ENCODE measurements around the gene WASF1. TPM values are rescaled to one million over a fixed set of nuclear protein-coding genes. Genes with fewer than 3 reads are reported as not detected.

The WASF1 gene
- total and polyA plus RNA-seq, 2 experiments from 2014 or later, result 12.3 to 25.1 TPM

DNA sequence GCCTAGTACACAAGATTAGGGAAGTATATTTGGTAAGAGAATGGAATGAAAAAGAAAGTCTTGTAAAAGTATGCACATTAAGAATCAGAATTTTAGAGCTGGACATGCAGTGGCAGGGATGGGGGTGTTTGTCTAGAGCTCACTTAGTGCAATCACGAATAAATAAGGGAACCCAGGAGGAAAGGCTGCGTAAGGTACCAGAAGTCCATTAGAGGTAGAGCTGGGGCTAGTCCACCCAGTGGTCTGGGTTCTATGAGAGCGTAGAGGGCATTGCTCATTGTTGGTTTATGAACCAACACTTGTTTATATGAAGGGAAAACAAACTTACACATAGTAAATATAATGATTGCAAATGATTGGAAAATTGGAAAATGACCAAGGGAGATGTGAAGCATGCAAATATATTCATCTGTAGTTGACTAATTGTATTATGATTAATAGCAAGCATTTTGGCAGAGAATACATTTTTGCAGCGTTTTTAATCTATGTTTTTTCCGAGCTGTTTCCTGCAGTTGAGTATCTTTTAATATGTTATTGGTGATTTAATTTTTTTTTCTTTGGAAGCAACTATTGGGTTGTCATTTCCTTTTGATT, 3.9 kb upstream of the WASF1 start:
- DNase-seq, result no peak
- H2AFZ ChIP-seq, result no peak overlapping the region
- TF ChIP-seq EZH2 (IDR thresholded peaks at IDR 0.05; ENCODE audit: insufficient read depth, poor library complexity, severe bottlenecking) (no peak), EZH2phosphoT487 (IDR thresholded peaks at IDR 0.05; ENCODE audit: insufficient read depth, low read depth) (no peak)
- H3K4me2 ChIP-seq (ENCODE audit: unreplicated experiment), result no peak overlapping the region
- H3K27ac ChIP-seq, result no peak overlapping the region
- H3K27me3 ChIP-seq (replicated peaks; ENCODE audit: insufficient read depth), result no peaks in the 10 kb centered on the region
- in situ Hi-C loops (cut with MboI), result no loop called here
- peaks cover 1% of the 10 kb centered on the region; the same call in 1 of the 2 replicates for H4K20me1 ChIP-seq (ENCODE audit: insufficient read depth)
- no peaks in the 10 kb centered on the region for H3K9me3 ChIP-seq (ENCODE audit: low read depth)
- no peak overlapping the region for H3K9ac ChIP-seq
- peaks cover 85% of the 10 kb centered on the region for H3K79me2 ChIP-seq (ENCODE audit: insufficient read depth)
- 77 to 84% methylated on average over 5 of the region's 5 CpGs for WGBS, 2 experiments (ENCODE audit: low coverage in 1 of 2, low lambda C conversion rate in 2 of 2, missing lambda C conversion rate in 2 of 2)
- H3K4me1 ChIP-seq (ENCODE audit: insufficient read depth), result peaks cover 36% of the 10 kb centered on the region
- H3K9me2 ChIP-seq (ENCODE audit: insufficient read depth), result no peaks in the 10 kb centered on the region
- no peak overlapping the region for H3K4me3 ChIP-seq
- H3K36me3 ChIP-seq (ENCODE audit: low read depth), result no peaks in the 10 kb centered on the region
- peaks cover 11% of the 10 kb centered on the region; the same call in 1 of the 2 replicates for H3F3A ChIP-seq (ENCODE audit: insufficient read depth)

DNA sequence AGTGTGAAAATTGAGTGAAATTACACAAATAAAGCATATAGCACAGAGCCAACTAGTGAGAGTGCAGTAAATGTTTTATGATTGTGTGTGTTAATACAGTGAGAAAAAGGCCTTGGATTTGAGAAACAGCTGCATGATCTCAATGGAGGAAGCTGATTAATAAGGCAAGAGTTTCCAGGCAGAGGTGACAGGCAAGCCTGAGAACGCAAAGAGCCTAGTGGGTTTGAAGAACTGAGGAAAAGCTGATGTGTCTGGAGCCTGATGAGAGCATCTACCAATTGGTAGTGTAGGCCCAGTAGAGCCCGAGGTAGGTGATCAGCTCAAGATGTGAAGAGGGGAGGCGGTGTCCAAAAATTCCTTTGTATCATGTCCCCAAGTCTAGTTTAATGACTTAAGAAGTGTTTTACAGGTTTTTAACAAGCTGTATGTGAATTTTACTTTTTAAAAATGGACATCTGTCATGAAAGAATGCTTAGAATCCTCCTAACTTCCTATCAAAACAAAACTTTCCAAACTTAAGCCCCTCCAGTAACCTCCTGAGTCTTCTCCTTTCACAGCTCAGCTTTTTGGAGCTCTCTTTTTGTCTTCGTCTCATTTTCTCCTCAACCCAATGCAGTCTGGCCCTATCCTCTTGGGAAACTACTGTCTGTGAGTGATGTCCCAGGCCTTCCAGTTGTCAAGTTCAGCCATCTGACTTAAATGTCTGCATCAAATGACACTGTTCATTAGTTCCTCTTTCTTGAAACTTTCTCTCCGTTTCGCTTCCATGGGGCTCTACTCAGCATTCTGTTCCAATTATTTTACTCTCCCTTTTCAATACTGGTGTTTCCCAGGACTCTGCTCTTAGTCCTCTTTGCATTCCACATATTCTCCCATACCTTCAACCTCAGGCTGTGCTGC, 1.9 kb upstream of the WASF1 start:
- no peak for TF ChIP-seq EZH2phosphoT487 (IDR thresholded peaks at IDR 0.05; ENCODE audit: insufficient read depth, low read depth)
- TF ChIP-seq EZH2 (IDR thresholded peaks at IDR 0.05; ENCODE audit: insufficient read depth, poor library complexity, severe bottlenecking), result no peak
- H3K9me2 ChIP-seq (ENCODE audit: insufficient read depth), result no peaks in the 10 kb centered on the region
- no peaks in the 10 kb centered on the region for H3K9me3 ChIP-seq (ENCODE audit: low read depth)
- peaks cover 46% of the 10 kb centered on the region for H3K4me1 ChIP-seq (ENCODE audit: insufficient read depth)
- H2AFZ ChIP-seq, result peak overlapping the region; percentile 96
- DNase-seq, result peak; percentile 58
- H3K9ac ChIP-seq, result peak overlapping the region; percentile 93
- H4K20me1 ChIP-seq (ENCODE audit: insufficient read depth), result peaks cover 7% of the 10 kb centered on the region; the same call in 1 of the 2 replicates
- H3K27me3 ChIP-seq (replicated peaks; ENCODE audit: insufficient read depth), result no peaks in the 10 kb centered on the region
- WGBS, 2 experiments (ENCODE audit: low coverage in 1 of 2, low lambda C conversion rate in 2 of 2, missing lambda C conversion rate in 2 of 2), result 8 to 18% methylated on average over 6 of the region's 6 CpGs
- H3F3A ChIP-seq (ENCODE audit: insufficient read depth), result peaks cover 11% of the 10 kb centered on the region; the same call in 1 of the 2 replicates
- peak overlapping the region; percentile 92 for H3K4me3 ChIP-seq
- H3K4me2 ChIP-seq (ENCODE audit: unreplicated experiment), result peak overlapping the region; percentile 96
- H3K79me2 ChIP-seq (ENCODE audit: insufficient read depth), result peaks cover 85% of the 10 kb centered on the region
- peak overlapping the region; percentile 53 for H3K27ac ChIP-seq
- in situ Hi-C loops (cut with MboI), result no loop called here
- H3K36me3 ChIP-seq (ENCODE audit: low read depth), result no peaks in the 10 kb centered on the region

DNA sequence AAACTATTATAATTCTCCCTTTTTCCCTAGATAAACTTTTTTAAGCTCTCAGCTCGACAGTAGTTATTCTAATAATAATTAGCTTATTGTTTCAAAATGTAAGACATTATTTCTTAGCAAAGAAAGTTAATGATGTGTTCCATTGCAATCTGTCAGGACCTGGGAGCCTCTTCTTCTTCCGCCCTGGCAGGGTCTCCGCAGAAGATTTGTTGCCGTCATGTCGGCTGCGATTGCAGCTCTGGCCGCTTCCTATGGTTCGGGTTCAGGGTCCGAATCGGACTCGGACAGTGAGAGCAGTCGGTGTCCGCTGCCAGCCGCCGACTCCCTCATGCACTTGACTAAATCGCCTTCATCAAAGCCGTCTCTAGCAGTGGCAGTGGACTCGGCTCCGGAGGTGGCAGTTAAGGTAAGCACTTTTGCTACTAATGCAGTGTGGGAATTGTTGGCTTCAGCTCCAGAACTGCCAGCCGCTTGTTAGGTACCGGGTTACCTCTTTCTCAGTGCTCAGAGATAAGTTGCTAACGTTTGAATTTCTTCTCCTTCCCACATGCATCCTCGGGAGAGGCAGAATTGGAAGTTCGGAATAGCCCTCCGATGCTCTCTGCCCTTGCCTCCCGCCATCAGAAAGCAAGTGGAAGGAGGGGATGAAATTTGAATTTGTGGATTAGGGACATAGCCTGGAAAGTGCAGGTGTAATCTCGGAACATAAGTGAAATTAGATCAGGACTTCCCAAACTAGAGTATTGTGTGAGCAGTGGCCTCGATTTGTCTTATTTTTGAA, 948 bp upstream of the WASF1 start, which contains the start of gene CDC40:
CDC40 (plus strand) TSS at position 200 of the 781 bp plus-strand sequence; CDS start at position 218, 18 bp downstream.
- Histone ChIP-seq H3K4me3 (peak within 1 kb of the TSS; percentile 92), H3K9me3 (ENCODE audit: low read depth) (no peaks in the 10 kb centered on the region), H2AFZ (peak within 1 kb of the TSS; percentile 96), H3K4me2 (ENCODE audit: unreplicated experiment) (peak within 1 kb of the TSS; percentile 96), H4K20me1 (ENCODE audit: insufficient read depth) (peaks cover 7% of the 10 kb centered on the region; the same call in 1 of the 2 replicates), H3K79me2 (ENCODE audit: insufficient read depth) (peaks cover 85% of the 10 kb centered on the region), H3F3A (ENCODE audit: insufficient read depth) (peaks cover 11% of the 10 kb centered on the region; the same call in 1 of the 2 replicates), H3K4me1 (ENCODE audit: insufficient read depth) (peaks cover 46% of the 10 kb centered on the region), H3K27ac (peak within 1 kb of the TSS; percentile 77), H3K27me3 (replicated peaks; ENCODE audit: insufficient read depth) (no peaks in the 10 kb centered on the region), H3K36me3 (ENCODE audit: low read depth) (no peaks in the 10 kb centered on the region), H3K9ac (peak within 1 kb of the TSS; percentile 93), H3K9me2 (ENCODE audit: insufficient read depth) (no peaks in the 10 kb centered on the region)
- peak; percentile 78 for DNase-seq
- TF ChIP-seq EZH2 (IDR thresholded peaks at IDR 0.05; ENCODE audit: insufficient read depth, poor library complexity, severe bottlenecking), result no peak
- no peak for TF ChIP-seq EZH2phosphoT487 (IDR thresholded peaks at IDR 0.05; ENCODE audit: insufficient read depth, low read depth)
- in situ Hi-C loops (cut with MboI), result no loop called here
- WGBS, 2 experiments (ENCODE audit: low coverage in 1 of 2, low lambda C conversion rate in 2 of 2, missing lambda C conversion rate in 2 of 2), result 0 to 1% methylated on average over 28 of the region's 28 CpGs
